Measurements from ENCODE around the gene TPRN.

TPRN gene

DNA sequence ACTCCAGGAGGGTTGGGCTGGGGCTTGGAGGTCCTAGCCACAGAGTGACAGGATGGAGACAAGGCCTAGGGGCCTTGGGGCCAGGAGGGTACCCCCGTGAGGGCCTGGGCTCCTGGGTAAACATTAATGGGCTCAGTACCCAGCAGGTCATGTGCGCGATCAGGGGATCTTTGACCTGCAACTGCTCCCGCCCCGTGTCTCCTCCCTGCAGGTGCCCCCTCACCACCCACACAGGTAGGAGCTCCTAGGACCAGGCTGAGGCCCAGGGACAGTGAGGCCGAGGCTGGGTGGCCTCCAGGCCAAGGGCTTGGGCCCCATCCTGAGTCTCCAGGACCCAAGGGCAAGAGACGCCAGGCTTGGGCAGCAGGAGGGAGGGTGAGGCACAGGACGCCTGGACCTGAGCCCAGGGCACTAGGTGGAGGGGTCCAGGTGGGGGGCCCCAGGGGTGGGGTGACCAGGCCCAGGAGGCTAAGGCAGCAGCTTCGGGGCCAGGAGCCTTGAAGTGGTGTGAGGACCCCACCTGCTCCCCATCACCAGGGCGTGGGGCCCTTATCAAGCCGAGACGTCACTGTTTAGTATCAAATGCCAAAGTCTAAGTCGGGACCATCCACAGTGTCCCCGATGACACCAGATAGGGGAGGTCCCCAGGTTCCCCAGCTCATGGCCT lies 30.3 kb upstream of the TPRN start, which contains the start of gene SLC34A3:
Gene SLC34A3 (plus strand): TSS at position 197 of the 667 bp plus-strand sequence. CDS start 802 bp downstream, outside the sequence.
- no peak within 1 kb of the TSS for H3K27ac ChIP-seq (ENCODE audit: low read depth, low read length)
- no peak within 1 kb of the TSS for H3K4me3 ChIP-seq (ENCODE audit: low read depth in 1 of 5, low read length in 5 of 5)
- H3K9ac ChIP-seq (ENCODE audit: low read length in 5 of 5): peak within 1 kb of the TSS in 1 of 5 donors; percentile 13
- no peaks in the 10 kb centered on the region for H3K36me3 ChIP-seq (ENCODE audit: control insufficient read depth in 5 of 5, insufficient read depth in 5 of 5, low read length in 5 of 5)
- H3K27me3 ChIP-seq (ENCODE audit: control insufficient read depth in 5 of 5, insufficient read depth in 4 of 5, low read length in 5 of 5): peaks cover 59 to 80% (median 75%) of the 10 kb centered on the region in 5 donors
- no peaks in the 10 kb centered on the region for H3K9me3 ChIP-seq (ENCODE audit: control insufficient read depth in 5 of 5, low read length in 5 of 5)
- H3K4me1 ChIP-seq (ENCODE audit: control insufficient read depth in 5 of 5, insufficient read depth in 5 of 5, low read length in 5 of 5): peaks cover 0 to 5% (median under 1%) of the 10 kb centered on the region in 5 donors

- no peak overlapping the region for H3K27ac ChIP-seq (ENCODE audit: low read depth, low read length)
- peaks cover 53 to 76% (median 70%) of the 10 kb centered on the region in 5 donors for H3K27me3 ChIP-seq (ENCODE audit: control insufficient read depth in 5 of 5, insufficient read depth in 4 of 5, low read length in 5 of 5)
- no peak overlapping the region for H3K9ac ChIP-seq (ENCODE audit: low read length in 5 of 5)
These were observed 29.6 kb upstream of the TPRN start for GRCh38 chr9:137229903-137230704.

DNA sequence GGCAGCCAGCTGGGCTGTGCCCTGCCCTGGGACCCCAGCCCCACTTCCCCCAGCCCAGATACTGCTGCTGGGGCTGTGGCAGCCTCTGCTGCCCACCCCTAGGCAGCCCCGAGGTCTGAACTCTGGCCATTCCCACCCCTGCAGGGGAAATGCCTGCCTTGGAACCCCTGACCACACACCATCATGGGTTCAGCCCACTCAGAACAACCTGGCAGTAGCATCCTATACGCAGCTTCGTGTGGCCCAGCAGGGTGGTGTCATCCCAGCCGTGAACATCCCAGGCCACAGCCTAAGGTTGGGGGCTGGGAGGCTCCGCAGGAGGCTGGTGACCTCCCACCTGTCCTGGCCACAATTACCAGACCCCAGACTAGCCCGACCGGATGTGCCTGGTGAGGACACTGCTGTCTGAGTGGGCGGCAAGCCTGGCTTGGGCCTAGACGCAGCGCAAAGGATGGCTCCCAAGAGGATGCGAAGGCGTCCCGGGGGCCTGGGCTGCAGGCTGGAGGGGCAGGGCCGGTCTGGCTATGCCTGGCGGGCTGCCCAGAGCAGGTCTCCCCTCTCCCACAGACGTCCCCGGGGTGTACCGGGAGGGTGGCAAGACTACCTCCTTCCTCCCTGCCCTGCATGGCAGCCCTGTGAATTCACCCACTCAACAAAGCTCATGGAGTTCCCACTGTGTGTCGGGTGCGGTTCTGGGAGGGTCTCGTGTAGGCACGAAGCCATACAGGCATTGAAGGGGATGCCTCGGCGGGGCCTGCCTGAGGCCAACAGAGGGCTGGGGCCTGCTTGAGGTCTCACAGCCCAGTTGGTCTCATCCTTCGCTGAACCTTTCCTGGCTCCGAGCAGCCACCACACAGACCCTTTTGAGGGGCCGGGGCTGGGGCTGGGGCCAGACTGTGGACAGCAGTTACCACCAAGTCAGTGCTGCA lies 28.7 kb upstream of the TPRN start:
- Histone ChIP-seq H3K27ac (ENCODE audit: low read depth, low read length) (no peak overlapping the region), H3K4me1 (ENCODE audit: control insufficient read depth in 5 of 5, insufficient read depth in 5 of 5, low read length in 5 of 5) (peaks cover 0 to under 1% (median under 1%) of the 10 kb centered on the region in 5 donors), H3K4me3 (ENCODE audit: low read depth in 1 of 5, low read length in 5 of 5) (no peak overlapping the region), H3K36me3 (ENCODE audit: control insufficient read depth in 5 of 5, insufficient read depth in 5 of 5, low read length in 5 of 5) (no peaks in the 10 kb centered on the region), H3K27me3 (ENCODE audit: control insufficient read depth in 5 of 5, insufficient read depth in 4 of 5, low read length in 5 of 5) (peaks cover 45 to 67% (median 64%) of the 10 kb centered on the region in 5 donors), H3K9me3 (ENCODE audit: control insufficient read depth in 5 of 5, low read length in 5 of 5) (no peaks in the 10 kb centered on the region), H3K9ac (ENCODE audit: low read length in 5 of 5) (no peak overlapping the region)

More at GRCh38 chr9:137229903-137230704, 29.6 kb upstream of the TPRN start:
- Histone ChIP-seq H3K4me3 (ENCODE audit: low read depth in 1 of 5, low read length in 5 of 5) (no peak overlapping the region), H3K36me3 (ENCODE audit: control insufficient read depth in 5 of 5, insufficient read depth in 5 of 5, low read length in 5 of 5) (no peaks in the 10 kb centered on the region), H3K9me3 (ENCODE audit: control insufficient read depth in 5 of 5, low read length in 5 of 5) (no peaks in the 10 kb centered on the region), H3K4me1 (ENCODE audit: control insufficient read depth in 5 of 5, insufficient read depth in 5 of 5, low read length in 5 of 5) (no peaks in the 10 kb centered on the region)

GRCh38 chr9:137228506-137228967 lies 28.0 kb upstream of the TPRN start:
- Histone ChIP-seq H3K4me1 (ENCODE audit: control insufficient read depth in 5 of 5, insufficient read depth in 5 of 5, low read length in 5 of 5) (peaks cover 0 to 7% (median 7%) of the 10 kb centered on the region in 5 donors), H3K27ac (ENCODE audit: low read depth, low read length) (no peak overlapping the region), H3K9ac (ENCODE audit: low read length in 5 of 5) (no peak overlapping the region), H3K4me3 (ENCODE audit: low read depth in 1 of 5, low read length in 5 of 5) (no peak overlapping the region), H3K27me3 (ENCODE audit: control insufficient read depth in 5 of 5, insufficient read depth in 4 of 5, low read length in 5 of 5) (peaks cover 43 to 64% (median 61%) of the 10 kb centered on the region in 5 donors), H3K9me3 (ENCODE audit: control insufficient read depth in 5 of 5, low read length in 5 of 5) (no peaks in the 10 kb centered on the region), H3K36me3 (ENCODE audit: control insufficient read depth in 5 of 5, insufficient read depth in 5 of 5, low read length in 5 of 5) (no peaks in the 10 kb centered on the region)

DNA sequence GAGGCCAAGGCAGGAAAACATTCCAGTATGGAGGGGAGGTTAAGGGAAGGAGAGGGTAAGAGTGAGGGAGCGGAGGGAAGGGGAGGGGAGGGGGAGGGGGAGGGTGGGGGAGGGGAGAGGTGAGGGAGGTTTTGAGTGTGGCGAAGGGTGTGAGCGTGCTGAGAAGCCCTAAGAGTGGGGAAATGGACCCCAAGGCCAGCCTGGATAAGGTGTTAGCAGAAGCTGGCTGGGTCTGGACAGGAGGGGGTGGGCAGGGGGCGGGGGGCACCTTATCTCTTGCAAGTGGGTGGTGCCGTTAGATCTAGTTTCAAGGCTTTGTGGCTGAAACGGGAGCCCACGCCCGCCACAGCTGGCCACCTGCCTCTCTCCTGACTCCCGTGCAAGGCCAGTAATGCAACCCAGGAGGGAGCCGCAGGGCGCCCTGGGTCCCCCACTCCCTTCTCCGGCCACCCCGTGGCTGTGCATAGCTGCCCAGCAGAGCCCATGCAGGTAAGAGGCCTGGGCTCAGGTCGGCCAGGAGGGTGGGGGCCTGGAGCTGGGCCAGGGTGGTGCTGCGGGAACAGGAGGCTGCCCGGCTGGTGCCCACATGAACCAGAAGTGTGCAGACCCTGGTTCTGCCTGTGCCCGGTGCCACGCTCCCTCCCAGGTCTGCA lies 27.4 kb upstream of the TPRN start:
- Histone ChIP-seq H3K27me3 (ENCODE audit: control insufficient read depth in 5 of 5, insufficient read depth in 4 of 5, low read length in 5 of 5) (peaks cover 40 to 59% (median 57%) of the 10 kb centered on the region in 5 donors), H3K9ac (ENCODE audit: low read length in 5 of 5) (no peak overlapping the region), H3K27ac (ENCODE audit: low read depth, low read length) (no peak overlapping the region)

GRCh38 chr9:137227054-137227852 lies 26.7 kb upstream of the TPRN start, which contains the start of gene RNF224:
TSS of gene RNF224 (plus strand) at chr9:137227502. CDS start at chr9:137228336, 834 bp downstream.
- Histone ChIP-seq H3K36me3 (ENCODE audit: control insufficient read depth in 5 of 5, insufficient read depth in 5 of 5, low read length in 5 of 5) (no peaks in the 10 kb centered on the region), H3K27me3 (ENCODE audit: control insufficient read depth in 5 of 5, insufficient read depth in 4 of 5, low read length in 5 of 5) (peaks cover 37 to 55% (median 52%) of the 10 kb centered on the region in 5 donors), H3K9ac (ENCODE audit: low read length in 5 of 5) (no peak within 1 kb of the TSS), H3K9me3 (ENCODE audit: control insufficient read depth in 5 of 5, low read length in 5 of 5) (no peaks in the 10 kb centered on the region), H3K27ac (ENCODE audit: low read depth, low read length) (no peak within 1 kb of the TSS), H3K4me3 (ENCODE audit: low read depth in 1 of 5, low read length in 5 of 5) (no peak within 1 kb of the TSS), H3K4me1 (ENCODE audit: control insufficient read depth in 5 of 5, insufficient read depth in 5 of 5, low read length in 5 of 5) (peaks cover 0 to 15% (median 14%) of the 10 kb centered on the region in 5 donors)

More for the DNA sequence above, 27.4 kb upstream of the TPRN start:
- Histone ChIP-seq H3K36me3 (ENCODE audit: control insufficient read depth in 5 of 5, insufficient read depth in 5 of 5, low read length in 5 of 5) (no peaks in the 10 kb centered on the region), H3K9me3 (ENCODE audit: control insufficient read depth in 5 of 5, low read length in 5 of 5) (no peaks in the 10 kb centered on the region), H3K4me3 (ENCODE audit: low read depth in 1 of 5, low read length in 5 of 5) (no peak overlapping the region), H3K4me1 (ENCODE audit: control insufficient read depth in 5 of 5, insufficient read depth in 5 of 5, low read length in 5 of 5) (peaks cover 0 to 10% (median 9%) of the 10 kb centered on the region in 5 donors)

GRCh38 chr9:137226338-137227053 lies 26.0 kb upstream of the TPRN start:
- peaks cover 0 to 18% (median 17%) of the 10 kb centered on the region in 5 donors for H3K4me1 ChIP-seq (ENCODE audit: control insufficient read depth in 5 of 5, insufficient read depth in 5 of 5, low read length in 5 of 5)
- no peak overlapping the region for H3K9ac ChIP-seq (ENCODE audit: low read length in 5 of 5)
- no peak overlapping the region for H3K27ac ChIP-seq (ENCODE audit: low read depth, low read length)

DNA sequence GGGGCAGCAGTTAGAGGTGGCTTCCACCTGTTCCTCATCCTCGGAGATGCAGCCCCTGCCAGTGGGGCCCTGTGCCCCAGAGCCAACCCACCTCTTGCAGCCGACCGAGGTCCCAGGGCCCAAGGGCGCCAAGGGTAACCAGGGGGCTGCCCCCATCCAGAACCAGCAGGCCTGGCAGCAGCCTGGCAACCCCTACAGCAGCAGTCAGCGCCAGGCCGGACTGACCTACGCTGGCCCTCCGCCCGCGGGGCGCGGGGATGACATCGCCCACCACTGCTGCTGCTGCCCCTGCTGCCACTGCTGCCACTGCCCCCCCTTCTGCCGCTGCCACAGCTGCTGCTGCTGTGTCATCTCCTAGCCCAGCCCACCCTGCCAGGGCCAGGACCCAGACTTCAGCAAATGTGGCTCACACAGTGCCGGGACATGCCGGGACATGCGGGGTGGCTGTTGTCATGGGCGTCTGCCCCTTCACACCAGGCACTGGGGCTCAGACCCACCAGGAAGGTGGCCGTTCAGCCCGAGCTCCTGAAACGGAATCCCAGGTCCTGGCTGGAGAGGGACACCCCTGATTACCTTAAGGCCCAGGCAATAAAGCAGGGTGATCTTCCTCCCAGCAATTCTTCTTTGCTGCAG lies 25.3 kb upstream of the TPRN start:
- no peaks in the 10 kb centered on the region for H3K9me3 ChIP-seq (ENCODE audit: control insufficient read depth in 5 of 5, low read length in 5 of 5)
- H3K27me3 ChIP-seq (ENCODE audit: control insufficient read depth in 5 of 5, insufficient read depth in 4 of 5, low read length in 5 of 5): peaks cover 24 to 41% (median 39%) of the 10 kb centered on the region in 5 donors
- H3K27ac ChIP-seq (ENCODE audit: low read depth, low read length): no peak overlapping the region
- H3K4me3 ChIP-seq (ENCODE audit: low read depth in 1 of 5, low read length in 5 of 5): no peak overlapping the region
- H3K4me1 ChIP-seq (ENCODE audit: control insufficient read depth in 5 of 5, insufficient read depth in 5 of 5, low read length in 5 of 5): peaks cover 0 to 20% (median 18%) of the 10 kb centered on the region in 5 donors
- H3K36me3 ChIP-seq (ENCODE audit: control insufficient read depth in 5 of 5, insufficient read depth in 5 of 5, low read length in 5 of 5): no peaks in the 10 kb centered on the region
- H3K9ac ChIP-seq (ENCODE audit: low read length in 5 of 5): no peak overlapping the region

More at GRCh38 chr9:137226338-137227053, 26.0 kb upstream of the TPRN start:
- peaks cover 29 to 47% (median 46%) of the 10 kb centered on the region in 5 donors for H3K27me3 ChIP-seq (ENCODE audit: control insufficient read depth in 5 of 5, insufficient read depth in 4 of 5, low read length in 5 of 5)
- H3K4me3 ChIP-seq (ENCODE audit: low read depth in 1 of 5, low read length in 5 of 5): no peak overlapping the region
- no peaks in the 10 kb centered on the region for H3K9me3 ChIP-seq (ENCODE audit: control insufficient read depth in 5 of 5, low read length in 5 of 5)
- H3K36me3 ChIP-seq (ENCODE audit: control insufficient read depth in 5 of 5, insufficient read depth in 5 of 5, low read length in 5 of 5): no peaks in the 10 kb centered on the region

All from subcutaneous abdominal adipose tissue (tissue), 5 donors.